NCI-H1048 (cell line): ENCODE measurements around the gene STARD10.

Experiments
- DNase-seq: peaks from one replicate; lab custom pipeline; 2025; lab: John Stamatoyannopoulos, UW

STARD10 gene

GRCh38 chr11:72780296-72781062 lies 13.4 kb downstream of the STARD10 start:
- DNase-seq, result no peak

- no peak for DNase-seq
These were observed 14.2 kb downstream of the STARD10 start for GRCh38 chr11:72779495-72780128.

- DNase-seq, result no peak
These were observed 15.0 kb downstream of the STARD10 start for GRCh38 chr11:72778535-72779494.

DNA sequence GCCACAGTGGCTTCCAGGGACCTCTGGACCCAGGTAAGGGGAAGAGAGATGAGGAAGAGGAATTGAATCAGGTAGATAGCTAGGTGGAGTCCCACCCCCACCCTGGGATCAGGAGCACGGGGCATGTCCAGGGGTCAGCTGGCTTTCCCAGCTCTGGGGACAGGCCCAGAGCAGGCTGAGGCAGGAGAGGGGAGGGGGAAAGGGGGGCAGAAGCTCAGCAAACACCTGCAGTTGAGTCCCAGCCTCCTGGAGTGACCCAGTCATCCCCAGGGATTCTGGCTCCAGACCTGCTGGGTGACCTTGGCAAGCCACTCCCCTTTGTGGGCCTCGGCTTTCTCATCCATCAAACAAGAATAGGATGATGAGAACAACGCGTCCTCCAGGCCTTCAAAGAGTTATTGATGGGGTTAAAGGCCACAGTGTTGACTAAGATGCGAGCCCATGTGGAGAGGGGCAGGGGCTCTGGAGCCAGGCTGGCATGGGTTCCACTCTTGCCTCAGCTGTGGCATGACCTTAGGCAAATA lies 16.0 kb downstream of the STARD10 start:
- no peak for DNase-seq

GRCh38 chr11:72776844-72777754 lies 16.7 kb downstream of the STARD10 start:
- DNase-seq, result no peak

- no peak for DNase-seq
These were observed 17.6 kb downstream of the STARD10 start for GRCh38 chr11:72776117-72776843.

- no peak for DNase-seq
These were observed 18.3 kb downstream of the STARD10 start for GRCh38 chr11:72775288-72776110.

GRCh38 chr11:72774499-72774898 lies 19.3 kb downstream of the STARD10 start:
- DNase-seq, result no peak

DNA sequence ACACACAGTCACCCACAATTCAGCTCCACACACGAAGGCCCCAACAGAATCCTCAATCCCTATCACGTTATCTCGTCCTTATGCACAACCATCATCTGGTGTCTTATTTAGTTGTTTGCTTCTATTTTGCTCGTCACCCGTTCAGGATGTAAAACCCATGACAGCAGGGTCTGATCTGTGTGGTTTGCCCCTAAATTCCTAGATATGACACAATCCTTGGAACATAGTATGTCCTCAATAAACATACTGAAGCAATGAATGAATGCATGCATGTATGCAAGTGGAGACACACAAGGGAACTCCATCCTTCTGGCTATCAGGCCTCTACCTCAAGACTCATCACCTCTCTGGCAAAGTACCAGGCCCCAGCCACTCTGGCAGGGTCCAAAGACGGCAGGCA lies 20.2 kb downstream of the STARD10 start:
- DNase-seq, result no peak

DNA sequence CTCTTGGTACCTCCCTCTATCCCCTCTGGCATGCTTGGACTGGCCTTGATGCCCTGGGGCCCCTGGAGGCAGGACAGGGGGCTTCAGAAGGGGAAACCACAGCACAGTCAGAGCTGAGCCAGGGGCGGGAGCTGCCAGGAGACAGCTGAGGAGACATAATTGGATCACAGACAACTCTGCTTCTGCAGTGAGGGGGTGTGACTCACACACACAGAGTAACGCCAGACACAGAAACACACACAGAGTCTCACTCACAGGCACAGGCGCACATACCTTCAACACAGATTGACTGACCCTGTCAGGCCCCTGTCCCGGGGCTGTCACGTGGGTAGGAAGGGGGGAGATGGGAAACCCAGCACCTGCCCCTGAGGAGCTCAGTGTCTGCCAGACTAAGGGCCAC lies 20.6 kb downstream of the STARD10 start:
- no peak for DNase-seq

GRCh38 chr11:72772059-72772458 lies 21.8 kb downstream of the STARD10 start:
- DNase-seq, result no peak

DNA sequence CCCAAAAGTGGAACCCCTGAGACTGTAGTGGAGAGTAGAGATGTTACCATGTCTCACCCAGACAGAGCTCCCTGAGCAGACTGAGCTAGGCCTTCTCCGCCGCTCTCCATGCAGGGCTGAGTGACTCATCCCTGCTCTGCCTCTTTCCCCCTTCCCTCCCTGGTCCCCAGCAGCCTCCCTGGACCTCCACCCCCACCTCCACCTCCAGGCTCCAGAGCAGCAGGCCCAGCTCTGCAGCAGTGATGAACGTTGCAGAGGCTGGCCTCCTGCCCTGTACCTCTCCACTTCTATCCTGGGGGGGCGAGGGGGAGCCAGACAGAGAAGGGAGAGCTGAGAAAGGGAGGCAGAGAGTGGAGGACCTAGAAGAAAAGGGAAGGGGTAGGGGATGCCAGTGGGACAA lies 22.3 kb downstream of the STARD10 start:
- no peak for DNase-seq

DNA sequence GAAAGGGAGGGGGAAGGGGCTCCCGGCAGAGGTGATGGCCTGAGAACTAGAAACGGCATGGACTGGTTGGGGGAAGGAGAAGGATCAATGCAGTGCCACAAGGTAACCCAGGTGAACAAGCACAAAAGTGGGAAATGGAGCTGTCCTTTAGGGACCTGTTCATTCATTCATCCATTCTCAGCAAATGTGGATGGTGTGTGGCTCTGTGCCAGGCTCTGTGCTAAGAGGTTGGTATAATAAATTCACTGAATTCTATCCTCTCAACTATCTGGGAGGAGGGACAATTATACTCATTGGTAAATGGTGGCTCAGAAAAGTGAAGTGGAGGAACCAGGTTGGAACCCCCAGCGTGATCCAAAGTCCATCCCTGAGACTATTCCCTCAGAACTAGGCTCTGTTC lies 23.0 kb downstream of the STARD10 start:
- DNase-seq, result no peak

DNA sequence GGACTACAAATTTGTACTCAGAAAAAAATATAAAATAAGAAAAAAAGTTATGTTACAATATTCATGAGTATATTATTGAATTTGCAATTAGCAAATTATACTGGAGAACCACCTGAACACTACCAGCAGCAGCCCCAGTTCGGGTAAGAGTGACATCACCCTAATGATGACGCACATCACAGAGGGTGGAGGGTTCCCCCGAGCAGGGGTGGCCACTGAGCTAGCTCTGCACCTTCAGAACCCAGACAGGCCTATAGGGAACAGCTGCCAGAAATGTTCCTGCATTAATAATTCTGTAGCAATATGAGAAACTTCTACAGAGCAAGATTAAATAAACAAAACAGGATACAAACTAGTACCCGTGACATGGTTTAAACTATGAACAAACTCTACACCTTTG lies 24.2 kb downstream of the STARD10 start:
- no peak for DNase-seq

DNA sequence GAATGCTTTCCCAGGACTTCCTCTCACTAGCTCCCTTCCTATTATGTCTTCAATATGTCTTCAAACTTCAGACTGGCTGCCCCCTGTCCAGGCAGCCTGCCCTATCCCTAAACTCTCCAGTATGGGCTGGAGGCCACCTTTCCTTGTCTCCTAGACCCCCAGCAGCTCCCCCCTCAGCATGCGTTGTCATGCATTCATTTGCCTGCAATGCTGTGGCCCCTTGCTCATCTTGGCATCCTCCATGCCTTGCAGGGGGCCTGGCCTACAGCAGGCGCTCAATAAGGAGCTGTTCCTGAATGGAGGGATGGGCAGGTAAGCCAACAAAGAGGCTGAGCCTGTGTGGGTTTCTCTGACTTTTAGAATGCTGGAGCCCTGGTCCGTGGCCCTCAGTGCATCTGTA lies 25.3 kb downstream of the STARD10 start:
- no peak for DNase-seq

DNA sequence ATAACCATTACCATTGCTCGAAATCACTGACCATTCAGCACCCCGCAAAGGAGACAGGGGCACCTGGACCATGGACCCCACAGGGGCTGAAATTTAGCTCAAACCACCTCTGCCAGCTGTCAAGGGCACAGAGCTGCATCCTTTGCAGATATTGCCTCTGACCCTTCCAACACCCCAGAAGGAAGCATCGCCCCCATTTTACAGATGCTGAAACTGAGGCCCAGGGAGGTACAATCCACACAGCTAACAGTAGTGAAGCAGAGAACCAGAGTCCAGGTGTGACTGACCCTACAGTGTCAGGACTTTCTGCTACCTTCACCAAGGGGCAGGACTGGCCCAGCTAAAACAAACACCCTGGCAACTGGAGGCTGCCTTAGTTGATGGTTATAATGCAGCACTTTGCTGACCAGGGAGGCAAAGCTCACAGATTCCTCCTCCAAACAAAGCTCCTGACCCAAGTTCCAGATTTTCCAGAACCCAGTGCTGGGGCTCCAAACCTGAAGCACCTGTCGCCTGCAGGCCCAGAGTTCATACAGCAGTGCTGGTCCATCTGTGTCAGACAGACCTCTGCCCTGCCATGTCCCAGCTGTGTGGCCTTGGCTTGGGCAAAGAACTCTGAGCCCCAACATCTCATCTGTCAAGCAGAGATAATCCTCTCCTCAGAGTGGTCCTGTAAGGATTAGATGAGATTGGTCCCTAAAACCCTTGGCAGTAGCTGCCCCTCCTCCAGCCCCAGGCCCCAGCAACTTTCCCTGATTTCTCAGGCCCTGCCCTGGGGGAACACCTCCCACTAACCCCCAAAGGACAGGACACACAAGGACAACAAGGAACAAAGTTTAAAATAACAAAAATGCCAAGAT lies 26.4 kb downstream of the STARD10 start:
- no peak for DNase-seq

DNA sequence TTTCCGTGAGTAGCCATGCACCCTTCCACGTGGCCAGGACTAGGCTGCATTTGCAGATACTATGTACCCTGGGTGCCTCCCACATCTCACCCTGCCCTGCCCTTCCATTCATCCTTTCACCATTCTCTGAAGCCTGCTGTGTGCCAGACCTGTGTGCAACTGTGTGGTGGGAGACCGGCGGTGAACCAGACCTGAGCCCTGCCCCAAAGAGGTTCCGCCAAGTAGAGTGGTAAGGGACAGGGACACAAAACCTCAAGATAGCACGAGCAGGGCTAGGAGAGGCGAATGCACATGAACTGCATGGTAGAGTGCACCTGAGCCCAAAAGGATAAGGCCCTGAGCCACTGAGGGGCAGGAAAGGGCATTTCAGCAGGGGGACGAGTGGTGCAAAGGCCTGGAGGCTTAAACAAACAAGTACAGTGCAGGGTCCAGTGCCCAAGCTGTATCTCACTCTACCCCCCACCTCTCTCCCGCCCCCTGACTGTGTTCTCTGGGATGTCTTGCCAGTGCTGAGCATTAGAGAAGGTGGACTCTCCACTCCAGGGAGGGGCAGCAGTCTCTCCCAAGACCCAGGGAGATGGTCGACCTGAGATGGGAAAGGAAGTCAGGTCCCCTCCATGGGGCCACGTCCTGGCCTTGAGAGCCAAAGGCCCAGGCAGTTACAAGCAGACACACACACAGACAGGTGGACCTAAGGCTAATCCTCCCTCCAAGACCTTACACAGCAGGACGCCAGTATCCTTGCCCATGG lies 27.5 kb downstream of the STARD10 start:
- DNase-seq, result no peak

DNA sequence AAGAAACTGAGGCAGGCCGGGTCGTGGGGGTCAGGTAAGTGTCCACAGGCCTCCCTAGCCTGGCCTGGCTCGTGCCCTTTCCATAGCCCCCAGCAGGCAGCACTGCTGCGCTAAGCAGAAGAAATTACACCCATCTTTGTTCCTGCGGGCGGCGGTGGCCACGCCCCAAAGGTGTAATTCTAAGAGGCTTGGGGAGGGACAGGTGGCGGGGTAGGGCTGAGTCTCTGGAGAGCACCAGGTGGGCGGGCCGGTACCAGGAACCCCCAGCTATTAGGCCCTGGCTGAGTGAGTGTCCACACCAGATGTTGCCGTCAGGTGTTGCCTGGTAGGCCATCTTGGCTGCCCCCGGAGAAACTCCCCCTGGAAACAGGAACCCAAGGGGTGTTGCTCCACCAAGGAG lies 29.3 kb downstream of the STARD10 start:
- no peak for DNase-seq
